Daoy (cell line): ENCODE results near the gene CIC. TPM values are rescaled to one million over a fixed set of nuclear protein-coding genes. Genes with fewer than 3 reads are reported as not detected.
A peak's percentile ranks its signal among the peaks of the same experiment; 100 is the strongest.

Experiments used
- DNase-seq: peaks from one replicate; pipeline ENCODE4 v3.0.0-alpha.2; 2015; ENCODE audit warnings: low read depth
- total RNA-seq: library from RNA; depleted of rRNA; stranded (reverse); fragments of >200 nt; shearing (Covaris generic); gene quantifications from 2 replicates; pipeline ENCODE4 v1.2.3, GENCODE V29; 2014

Gene CIC
- total RNA-seq, 1 experiment from 2014 or later = 17.4 TPM

DNA sequence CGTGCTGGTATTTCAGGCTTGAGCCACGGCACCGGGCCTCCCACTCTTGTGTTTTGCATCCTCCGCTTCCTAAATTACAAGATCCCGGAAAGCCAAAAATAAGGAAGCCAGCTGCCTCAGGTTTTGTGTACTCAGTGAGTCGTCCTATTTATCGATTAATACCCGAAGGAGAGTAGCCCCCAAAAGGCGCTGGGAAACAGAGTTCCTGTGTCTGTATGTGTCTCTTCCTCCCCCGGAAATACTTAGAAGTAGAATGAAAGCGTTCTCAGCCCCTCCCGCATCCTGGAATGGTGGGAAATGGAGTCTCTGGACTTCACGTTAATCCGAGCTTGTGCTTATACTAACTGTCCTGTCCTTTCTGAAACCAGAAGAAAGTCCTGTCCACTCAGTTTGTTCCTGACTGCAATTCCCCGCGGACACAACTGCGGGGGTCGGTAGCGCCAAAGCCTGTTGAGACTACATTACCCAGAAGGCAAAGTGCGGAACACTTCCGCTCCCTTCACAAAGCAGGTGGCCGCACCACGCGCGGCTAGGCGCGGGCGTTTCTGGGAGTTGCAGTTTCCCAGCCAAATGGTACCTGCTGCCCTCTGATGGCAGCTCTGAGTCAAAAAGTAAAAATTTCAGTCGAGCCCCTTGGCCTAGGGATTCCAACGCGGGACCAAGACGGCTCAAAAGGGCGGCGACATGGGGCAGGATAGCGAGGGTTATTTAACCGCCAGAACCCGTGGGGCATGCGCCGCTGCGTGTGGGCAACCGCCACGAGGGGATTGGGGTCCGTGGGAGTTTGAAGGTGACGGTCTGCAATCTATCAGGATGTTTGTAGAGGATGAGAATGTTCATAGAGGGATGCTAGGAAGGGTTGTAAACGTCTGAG lies 24.5 kb upstream of the CIC start:
- peak; percentile 96 for DNase-seq

DNA sequence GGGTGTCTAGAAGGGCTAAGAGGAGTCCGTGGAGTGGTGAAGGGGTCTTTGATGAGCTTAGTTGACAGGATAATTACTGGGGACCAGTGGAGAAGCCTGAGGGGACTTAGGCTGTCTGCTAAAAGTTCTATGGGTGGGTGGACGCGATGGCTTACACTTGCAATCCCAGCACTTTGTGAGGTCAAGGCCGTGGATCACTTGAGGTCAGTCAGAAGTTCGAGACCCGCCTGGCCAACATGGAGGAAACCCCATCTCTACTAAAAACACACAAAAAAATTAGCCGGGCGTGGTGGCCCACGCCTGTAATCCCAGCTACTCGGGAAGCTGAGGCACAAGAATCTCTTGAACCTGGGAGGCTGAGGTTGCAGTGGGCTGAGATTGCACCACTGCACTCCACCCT lies 23.8 kb upstream of the CIC start:
- no peak for DNase-seq

DNA sequence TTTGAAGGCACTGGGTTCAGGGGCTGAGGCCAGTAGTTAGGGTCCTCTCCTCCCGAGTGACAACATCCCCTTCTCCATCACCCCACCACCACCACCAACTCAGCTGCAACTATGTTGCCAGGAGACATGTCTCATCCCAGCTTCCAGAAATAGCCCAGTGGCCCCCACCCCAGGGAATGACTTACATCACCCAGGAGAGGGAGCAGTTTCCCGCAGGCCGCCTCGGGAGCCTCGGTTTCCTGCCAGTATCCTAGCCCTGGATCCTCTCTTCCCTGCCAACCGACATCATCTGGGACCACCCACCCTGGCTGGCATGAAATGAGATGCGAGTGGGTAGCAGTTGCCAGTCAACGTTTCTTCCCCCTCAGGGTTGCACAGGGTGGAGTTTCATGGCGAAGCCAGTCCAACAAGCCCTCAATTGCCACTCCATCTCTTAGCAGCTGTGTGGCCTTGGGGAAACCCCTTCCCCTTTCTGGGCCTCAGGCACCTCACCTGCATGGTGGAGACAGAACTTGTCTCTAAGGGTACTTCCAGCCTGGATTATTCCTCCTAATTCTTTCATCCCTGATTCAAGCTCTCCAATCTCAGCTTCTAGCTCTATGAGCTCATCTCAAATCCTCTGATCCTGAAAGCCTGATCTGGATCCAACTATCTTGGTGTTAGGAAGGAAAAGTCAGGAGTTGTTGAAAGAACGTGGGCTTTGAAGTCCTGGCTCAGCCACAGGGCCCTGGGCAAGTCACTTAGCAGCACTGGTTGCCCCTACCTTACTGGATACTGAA lies 22.7 kb upstream of the CIC start:
- peak; percentile 74 for DNase-seq

- no peak for DNase-seq
These were observed 22.0 kb upstream of the CIC start for GRCh38 chr19:42246922-42247639.

DNA sequence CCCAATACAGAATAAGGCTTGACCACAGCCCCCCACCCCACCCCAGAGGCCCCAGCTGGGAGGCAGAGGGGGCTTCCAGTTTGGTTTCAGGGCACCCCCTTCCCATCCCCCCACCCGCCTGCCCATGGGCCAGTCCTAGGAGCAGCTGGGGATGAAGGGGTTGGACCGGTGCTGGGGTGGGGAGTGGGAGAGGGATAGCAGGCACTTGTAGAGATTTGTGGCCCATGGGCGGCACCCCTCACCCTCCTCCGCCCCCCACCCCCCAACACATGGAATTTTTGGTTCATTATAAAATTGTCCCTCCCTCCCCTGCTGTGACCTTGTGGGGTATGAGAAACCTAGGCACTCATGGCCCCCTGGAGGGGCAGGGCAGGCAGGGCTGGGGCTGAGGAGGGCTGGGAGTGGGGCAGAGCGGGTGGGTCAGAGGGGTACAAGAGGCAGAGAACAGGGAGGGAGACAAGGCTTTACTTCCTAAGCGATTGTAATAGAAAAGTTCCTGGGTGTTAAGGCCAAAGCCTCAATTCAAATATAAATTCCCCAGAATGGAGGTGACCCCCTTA lies 21.3 kb upstream of the CIC start:
- no peak for DNase-seq

GRCh38 chr19:42248270-42249148 lies 20.5 kb upstream of the CIC start:
- no peak for DNase-seq

DNA sequence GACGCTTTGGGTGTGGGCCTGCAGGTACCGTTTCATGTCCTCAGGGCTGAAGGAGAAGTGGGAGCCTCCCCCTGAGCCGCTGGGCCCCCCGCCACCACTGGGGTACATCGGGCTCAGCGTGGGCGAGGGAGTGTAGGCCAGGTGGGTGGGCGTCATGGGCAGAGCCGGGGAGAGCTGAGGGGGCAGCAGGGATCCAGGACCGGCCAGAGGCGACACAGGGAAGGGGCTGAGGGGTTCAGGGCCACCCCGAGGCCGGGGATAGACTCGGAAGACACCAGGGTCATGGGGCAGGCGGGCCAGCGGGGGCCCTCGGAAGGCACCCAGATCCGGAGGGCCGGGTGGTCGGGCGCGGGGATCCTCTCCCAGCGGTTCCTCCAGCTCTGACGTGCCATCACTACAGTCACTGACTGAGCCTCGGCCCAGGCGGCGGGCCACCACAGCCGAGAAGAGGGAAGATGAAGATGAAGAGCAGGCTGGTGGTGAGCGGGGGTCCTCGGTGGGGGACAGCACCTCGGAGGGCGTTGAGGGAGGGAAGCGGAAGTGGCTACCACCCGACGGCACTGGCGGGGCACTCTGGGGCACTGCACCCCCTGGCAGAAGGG lies 19.8 kb upstream of the CIC start:
- DNase-seq = no peak

DNA sequence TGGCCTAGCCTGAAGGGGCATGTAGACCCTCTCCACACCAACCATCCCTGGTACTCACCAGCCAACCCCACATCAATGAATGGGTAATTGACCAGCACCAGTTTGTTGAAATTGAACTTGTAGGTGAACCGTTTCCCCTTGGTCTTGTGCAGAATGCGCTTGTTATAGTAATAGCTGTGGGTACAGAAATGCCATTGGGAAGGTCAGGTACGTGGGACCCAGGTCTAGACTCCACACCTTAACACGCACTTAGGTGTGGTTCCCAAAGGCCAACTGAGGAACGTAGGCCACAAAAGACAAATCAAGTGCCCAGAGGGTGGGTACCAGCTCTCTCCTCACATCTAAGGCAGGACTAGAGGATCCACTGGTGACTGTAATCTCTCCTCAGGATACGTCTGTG lies 19.3 kb upstream of the CIC start:
- no peak for DNase-seq

- DNase-seq = no peak
These were observed 18.8 kb upstream of the CIC start for GRCh38 chr19:42250183-42250665.

GRCh38 chr19:42250666-42251531 lies 18.2 kb upstream of the CIC start:
- DNase-seq = peak; percentile 78

GRCh38 chr19:42251572-42252358 lies 17.3 kb upstream of the CIC start:
- DNase-seq = no peak

GRCh38 chr19:42252365-42253244 lies 16.4 kb upstream of the CIC start:
- DNase-seq = peak; percentile 73

DNA sequence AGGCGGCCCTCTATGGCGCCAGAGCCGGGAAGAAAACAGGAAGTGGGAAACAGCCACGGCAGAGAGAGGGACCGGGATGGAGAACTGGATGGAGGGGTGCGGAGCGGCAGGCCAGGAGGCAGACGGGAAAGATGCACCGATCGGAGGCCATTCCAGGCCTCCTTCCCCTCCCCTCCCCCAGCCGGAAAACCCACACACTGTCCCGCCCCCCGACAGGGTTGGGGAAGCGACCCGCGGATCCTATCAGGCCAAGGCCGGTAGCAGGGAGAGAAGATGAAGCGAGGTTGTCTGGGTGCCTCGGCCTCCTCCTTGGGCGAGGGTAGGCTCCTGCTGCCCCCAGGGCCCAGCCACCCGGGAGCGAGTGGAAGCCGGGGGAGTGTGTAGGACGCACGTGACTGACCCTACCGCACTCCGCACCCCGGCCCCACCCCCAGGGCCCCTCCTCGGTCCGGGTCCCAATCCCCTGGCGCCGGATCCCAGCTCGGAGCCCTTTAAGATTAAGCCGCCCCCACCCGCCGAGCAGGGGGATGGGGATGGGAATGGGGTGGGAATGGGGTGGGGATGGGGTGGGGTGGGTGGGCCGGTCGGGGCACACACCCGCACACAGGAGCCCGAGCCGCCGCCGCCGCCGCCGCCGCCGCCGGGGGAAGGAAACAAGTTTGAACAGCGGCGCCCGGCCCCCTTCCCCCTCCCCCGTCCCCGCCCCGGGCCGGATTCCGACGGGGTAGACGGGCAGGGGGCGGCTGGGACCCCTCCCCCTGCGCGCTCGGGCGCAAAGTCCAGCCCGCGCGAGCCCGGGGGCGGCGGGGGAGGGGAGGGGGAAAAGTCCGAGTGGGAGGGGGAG lies 15.6 kb upstream of the CIC start:
- DNase-seq = peak; percentile 75

GRCh38 chr19:42254089-42254849 lies 14.8 kb upstream of the CIC start:
- DNase-seq = peak; percentile 68

- peak; percentile 96 for DNase-seq
These were observed 13.9 kb upstream of the CIC start, which contains the start of gene ERF for GRCh38 chr19:42254850-42255765. ERF (minus strand) TSS chr19:42255128; CDS start chr19:42254999, 129 bp downstream.
